ENCODE data around the gene SERAC1. TPM values are rescaled to one million over a fixed set of nuclear protein-coding genes. Genes with fewer than 3 reads are reported as not detected.
"Not testable (repeated sequence)": the region's sequence is repeated elsewhere in the genome, so short reads cannot be mapped to it uniquely, and the experiment has no call there.

The SERAC1 gene
- total RNA-seq, 2 donors from 2014 or later = 15.1 to 19.4 TPM

DNA sequence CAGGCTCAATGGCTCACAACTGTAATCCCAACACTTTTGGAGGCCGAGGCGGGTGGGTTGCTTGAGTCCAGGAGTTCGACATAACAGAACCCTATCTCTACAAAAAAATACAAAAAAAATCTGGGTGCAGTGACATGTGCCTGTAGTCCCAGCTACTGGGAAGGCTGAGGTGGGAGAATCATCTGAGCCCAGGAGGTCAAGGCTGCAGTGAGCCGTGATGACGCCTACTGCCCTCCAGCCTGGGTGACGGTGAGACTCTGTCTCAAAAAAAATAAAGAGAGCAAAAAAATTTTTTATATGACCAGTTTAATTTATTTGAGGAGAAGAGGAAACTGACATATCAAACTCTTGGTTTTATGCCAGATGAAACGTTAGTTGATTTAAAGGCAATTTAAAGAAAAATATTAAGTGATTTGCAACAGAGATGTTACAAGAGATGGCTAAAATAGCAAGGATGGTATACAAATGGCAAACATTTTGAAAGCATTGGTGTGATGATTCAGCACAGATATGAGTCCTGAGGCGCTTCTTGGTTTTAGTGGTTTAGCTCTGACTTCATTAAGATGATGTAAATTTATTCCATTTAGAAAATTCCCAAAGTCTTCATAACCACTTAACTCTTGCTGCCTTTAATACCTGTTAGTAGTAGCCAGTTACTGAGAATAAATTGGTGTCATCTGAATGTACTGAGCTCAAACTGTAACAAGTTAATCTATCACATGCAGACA, 17.8 kb upstream of the SERAC1 start:
- Mint-ChIP-seq H3K4me3 (no peak overlapping the region), H3K9me3 (peaks cover 24% of the 10 kb centered on the region), H3K4me1 (peaks cover 13% of the 10 kb centered on the region), H3K27me3 (ENCODE audit: insufficient read depth) (no peaks in the 10 kb centered on the region), H3K36me3 (ENCODE audit: low read depth) (peaks cover 33% of the 10 kb centered on the region), H3K27ac (no peak overlapping the region)
- Histone ChIP-seq H3K36me3 (ENCODE audit: control insufficient read depth, insufficient read depth, low read length) (peaks cover 44% of the 10 kb centered on the region), H3K9me3 (ENCODE audit: control insufficient read depth, low read length) (peaks cover 26% of the 10 kb centered on the region), H3K9ac (ENCODE audit: extremely low read depth, low read length, poor library complexity, severe bottlenecking) (no peak overlapping the region), H3K27me3 (ENCODE audit: control insufficient read depth, insufficient read depth, low read length, poor library complexity, severe bottlenecking) (no peaks in the 10 kb centered on the region), H3K4me1 (ENCODE audit: control insufficient read depth, insufficient read depth, low read length) (no peaks in the 10 kb centered on the region), H3K27ac (ENCODE audit: low read depth, low read length) (no peak overlapping the region), H3K4me3 (ENCODE audit: low read length) (no peak overlapping the region)
- no peak for DNase-seq
- TF ChIP-seq, protein P1, sequence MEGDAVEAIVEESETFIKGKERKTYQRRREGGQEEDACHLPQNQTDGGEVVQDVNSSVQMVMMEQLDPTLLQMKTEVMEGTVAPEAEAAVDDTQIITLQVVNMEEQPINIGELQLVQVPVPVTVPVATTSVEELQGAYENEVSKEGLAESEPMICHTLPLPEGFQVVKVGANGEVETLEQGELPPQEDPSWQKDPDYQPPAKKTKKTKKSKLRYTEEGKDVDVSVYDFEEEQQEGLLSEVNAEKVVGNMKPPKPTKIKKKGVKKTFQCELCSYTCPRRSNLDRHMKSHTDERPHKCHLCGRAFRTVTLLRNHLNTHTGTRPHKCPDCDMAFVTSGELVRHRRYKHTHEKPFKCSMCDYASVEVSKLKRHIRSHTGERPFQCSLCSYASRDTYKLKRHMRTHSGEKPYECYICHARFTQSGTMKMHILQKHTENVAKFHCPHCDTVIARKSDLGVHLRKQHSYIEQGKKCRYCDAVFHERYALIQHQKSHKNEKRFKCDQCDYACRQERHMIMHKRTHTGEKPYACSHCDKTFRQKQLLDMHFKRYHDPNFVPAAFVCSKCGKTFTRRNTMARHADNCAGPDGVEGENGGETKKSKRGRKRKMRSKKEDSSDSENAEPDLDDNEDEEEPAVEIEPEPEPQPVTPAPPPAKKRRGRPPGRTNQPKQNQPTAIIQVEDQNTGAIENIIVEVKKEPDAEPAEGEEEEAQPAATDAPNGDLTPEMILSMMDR (conservative IDR thresholded peaks at IDR 0.05) = no peak
- WGBS, 2 experiments (ENCODE audit: insufficient coverage in 1 of 2, insufficient read length in 1 of 2) = 95 to 100% methylated on average over 1 to 8 of the region's 8 CpGs

DNA sequence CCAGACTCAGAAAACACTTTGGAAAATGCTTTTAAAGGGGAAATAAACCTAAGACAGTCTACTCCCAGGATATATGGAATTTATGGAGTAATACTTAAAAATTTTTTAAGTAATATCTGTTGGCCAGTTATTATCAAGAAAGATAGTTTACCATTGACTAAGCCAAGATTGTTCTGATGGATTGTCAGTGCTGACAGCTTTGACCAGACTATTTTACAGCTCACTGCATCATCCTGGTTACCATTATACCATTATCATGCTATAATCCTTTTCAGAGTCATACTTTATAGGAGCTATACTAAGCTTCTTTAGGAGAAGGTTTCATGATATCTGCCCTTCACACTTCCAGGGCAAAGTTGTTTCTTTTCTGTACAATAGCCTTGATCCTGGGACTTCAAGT, 16.5 kb upstream of the SERAC1 start:
- Mint-ChIP-seq H3K9me3 (peaks cover 24% of the 10 kb centered on the region), H3K4me1 (peaks cover 13% of the 10 kb centered on the region), H3K4me3 (no peak overlapping the region), H3K27ac (no peak overlapping the region), H3K27me3 (ENCODE audit: insufficient read depth) (no peaks in the 10 kb centered on the region), H3K36me3 (ENCODE audit: low read depth) (peaks cover 43% of the 10 kb centered on the region)
- TF ChIP-seq, protein P1 (conservative IDR thresholded peaks at IDR 0.05) = no peak
- Histone ChIP-seq H3K9me3 (ENCODE audit: control insufficient read depth, low read length) (peaks cover 26% of the 10 kb centered on the region), H3K4me3 (ENCODE audit: low read length) (no peak overlapping the region), H3K9ac (ENCODE audit: extremely low read depth, low read length, poor library complexity, severe bottlenecking) (no peak overlapping the region), H3K36me3 (ENCODE audit: control insufficient read depth, insufficient read depth, low read length) (peaks cover 38% of the 10 kb centered on the region), H3K27ac (ENCODE audit: low read depth, low read length) (no peak overlapping the region), H3K4me1 (ENCODE audit: control insufficient read depth, insufficient read depth, low read length) (no peaks in the 10 kb centered on the region), H3K27me3 (ENCODE audit: control insufficient read depth, insufficient read depth, low read length, poor library complexity, severe bottlenecking) (no peaks in the 10 kb centered on the region)
- no peak for DNase-seq

DNA sequence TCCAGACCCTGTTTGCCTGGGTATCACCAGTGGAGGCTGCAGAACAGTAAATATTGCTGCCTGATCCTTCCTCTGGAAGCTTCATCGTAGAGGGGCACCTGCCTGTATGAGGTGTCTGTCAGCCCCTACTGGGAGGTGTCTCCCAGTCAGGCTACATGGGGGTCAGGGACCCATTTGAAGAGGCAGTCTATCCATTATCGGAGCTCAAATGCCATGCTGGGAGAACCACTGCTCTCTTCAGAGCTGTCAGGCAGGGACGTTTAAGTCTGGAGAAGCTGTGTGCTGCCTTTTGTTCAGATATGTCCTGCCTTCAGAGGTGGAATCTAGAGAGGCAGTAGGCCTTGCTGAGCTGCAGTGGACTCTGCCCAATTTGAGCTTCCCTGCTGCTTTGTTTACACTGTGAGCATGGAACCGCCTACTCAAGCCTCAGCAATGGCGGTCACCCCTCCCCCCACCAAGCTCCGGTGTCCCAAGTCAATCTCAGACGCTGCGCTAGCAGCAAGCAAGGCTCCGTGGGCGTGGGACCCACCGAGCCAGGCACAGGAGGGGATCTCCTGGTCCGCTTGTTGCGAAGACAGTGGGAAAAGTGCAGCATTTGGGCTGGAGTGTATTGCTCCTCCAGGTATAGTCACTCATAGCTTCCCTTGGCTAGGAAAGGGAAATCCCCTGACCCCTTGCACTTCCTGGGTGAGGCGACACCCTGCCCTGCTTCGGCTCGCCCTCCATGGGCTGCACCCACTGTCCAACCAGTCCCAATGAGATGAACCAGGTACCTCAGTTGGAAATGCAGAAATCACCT, 15.3 kb upstream of the SERAC1 start:
- Histone ChIP-seq H3K9me3 (ENCODE audit: control insufficient read depth, low read length) (peaks cover 26% of the 10 kb centered on the region), H3K36me3 (ENCODE audit: control insufficient read depth, insufficient read depth, low read length) (peaks cover 38% of the 10 kb centered on the region)
- not testable (repeated sequence) for H3K4me3 ChIP-seq (ENCODE audit: low read length); H3K27ac Mint-ChIP-seq; H3K27me3 ChIP-seq (ENCODE audit: control insufficient read depth, insufficient read depth, low read length, poor library complexity, severe bottlenecking); H3K27ac ChIP-seq (ENCODE audit: low read depth, low read length); H3K9ac ChIP-seq (ENCODE audit: extremely low read depth, low read length, poor library complexity, severe bottlenecking); H3K27me3 Mint-ChIP-seq (ENCODE audit: insufficient read depth); H3K4me1 ChIP-seq (ENCODE audit: control insufficient read depth, insufficient read depth, low read length)
- Mint-ChIP-seq H3K4me1 (peaks cover 13% of the 10 kb centered on the region), H3K4me3 (peak overlapping the region; percentile 15), H3K9me3 (peaks cover 31% of the 10 kb centered on the region), H3K36me3 (ENCODE audit: low read depth) (peaks cover 55% of the 10 kb centered on the region)
- 61 to 71% methylated on average over 11 to 16 of the region's 16 CpGs for WGBS, 2 experiments (ENCODE audit: insufficient coverage in 1 of 2, insufficient read length in 1 of 2)
- DNase-seq = peak; percentile 72

DNA sequence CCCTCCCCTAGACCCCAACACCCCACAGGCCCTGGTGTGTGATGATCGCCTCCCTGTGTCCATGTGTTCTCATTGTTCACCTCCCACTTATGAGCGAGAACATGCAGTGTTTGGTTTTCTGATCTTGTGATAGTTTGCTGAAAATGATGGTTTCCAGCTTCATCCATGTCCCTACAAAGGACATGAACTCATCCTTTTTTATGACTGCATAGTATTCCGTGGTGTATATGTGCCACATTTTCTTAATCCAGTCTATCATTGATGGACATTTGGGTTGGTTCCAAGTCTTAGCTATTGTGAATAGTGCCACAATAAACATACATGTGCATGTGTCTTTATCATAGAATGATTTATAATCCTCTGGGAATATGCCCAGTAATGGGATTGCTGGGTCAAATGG, 9.7 kb upstream of the SERAC1 start:
- Mint-ChIP-seq H3K9me3 (peaks cover 31% of the 10 kb centered on the region), H3K36me3 (ENCODE audit: low read depth) (peaks cover 63% of the 10 kb centered on the region)
- not testable (repeated sequence) for H3K4me1 Mint-ChIP-seq; H3K27ac ChIP-seq (ENCODE audit: low read depth, low read length); H3K4me1 ChIP-seq (ENCODE audit: control insufficient read depth, insufficient read depth, low read length); H3K27ac Mint-ChIP-seq; H3K4me3 Mint-ChIP-seq; H3K27me3 ChIP-seq (ENCODE audit: control insufficient read depth, insufficient read depth, low read length, poor library complexity, severe bottlenecking); H3K27me3 Mint-ChIP-seq (ENCODE audit: insufficient read depth); H3K9ac ChIP-seq (ENCODE audit: extremely low read depth, low read length, poor library complexity, severe bottlenecking); DNase-seq
- Histone ChIP-seq H3K9me3 (ENCODE audit: control insufficient read depth, low read length) (peaks cover 28% of the 10 kb centered on the region), H3K36me3 (ENCODE audit: control insufficient read depth, insufficient read depth, low read length) (peaks cover 47% of the 10 kb centered on the region), H3K4me3 (ENCODE audit: low read length) (peak overlapping the region; percentile 31)
- WGBS, 2 experiments (ENCODE audit: insufficient coverage in 1 of 2, insufficient read length in 1 of 2) = 100% methylated on average over 2 of the region's 3 CpGs; no CpG with 5 or more reads in 1 of the 2 experiments

All from endodermal cell (in vitro differentiated cells).